Chondrocyte (in vitro differentiated cells): Measurements from ENCODE around the gene RTL10. TPM values are rescaled to one million over a fixed set of nuclear protein-coding genes. Genes with fewer than 3 reads are reported as not detected.

ENCODE experiments used
- DNase-seq: peaks from one replicate; pipeline ENCODE4 v3.0.0; 2021; ENCODE audit warnings: mixed read lengths, low spot score
- H3K27ac Mint-ChIP-seq: one replicate; pipeline ENCODE4 v1.8.0; 2021; ENCODE audit warnings: mild to moderate bottlenecking, moderate library complexity, mixed read lengths; ENCODE audit not compliant: unreplicated experiment
- H3K27me3 Mint-ChIP-seq: 2 replicates; pipeline ENCODE4 v1.8.0; 2021; ENCODE audit warnings: low read depth, mixed read lengths
- H3K36me3 Mint-ChIP-seq: 2 replicates; pipeline ENCODE4 v1.8.0; 2021; ENCODE audit warnings: low read depth, mixed read lengths
- H3K4me1 Mint-ChIP-seq: 2 replicates; pipeline ENCODE4 v1.8.0; 2021; ENCODE audit warnings: low read depth, mild to moderate bottlenecking, mixed read lengths
- H3K4me3 Mint-ChIP-seq: one replicate; pipeline ENCODE4 v1.8.0; 2021; ENCODE audit warnings: mild to moderate bottlenecking, moderate library complexity, mixed read lengths; ENCODE audit not compliant: unreplicated experiment
- H3K9me3 Mint-ChIP-seq: 2 replicates; pipeline ENCODE4 v1.8.0; 2021; ENCODE audit warnings: low read depth, mixed read lengths
- CTCF ChIP-seq: fragments of 200-600 bp; sonication (generic); IDR thresholded peaks from 2 replicates; pipeline ENCODE4 v1.5.0; 2021; ENCODE audit warnings: antibody characterized with exemption, mild to moderate bottlenecking, moderate library complexity
- total RNA-seq: library from RNA; stranded (reverse); gene quantifications from 3 replicates; pipeline ENCODE4 v1.2.1, GENCODE V29; 2021

The RTL10 gene
- total RNA-seq, 1 donor from 2014 or later, result 15.6 TPM

GRCh38 chr22:19818324-19819207 lies 36.1 kb downstream of the RTL10 start:
- no peak for DNase-seq
- no peak for TF ChIP-seq CTCF
- H3K36me3 Mint-ChIP-seq, result no peaks in the 10 kb centered on the region

GRCh38 chr22:19816372-19817119 lies 38.1 kb downstream of the RTL10 start:
- Mint-ChIP-seq H3K27me3 (no peaks in the 10 kb centered on the region), H3K27ac (no peak overlapping the region), H3K4me3 (no peak overlapping the region), H3K4me1 (no peaks in the 10 kb centered on the region), H3K9me3 (no peaks in the 10 kb centered on the region), H3K36me3 (no peaks in the 10 kb centered on the region)
- no peak for TF ChIP-seq CTCF
- peak; percentile 61 for DNase-seq

More at GRCh38 chr22:19818324-19819207, 36.1 kb downstream of the RTL10 start:
- Mint-ChIP-seq H3K27me3 (no peaks in the 10 kb centered on the region), H3K27ac (no peak overlapping the region), H3K9me3 (no peaks in the 10 kb centered on the region), H3K4me3 (no peak overlapping the region), H3K4me1 (no peaks in the 10 kb centered on the region)

DNA sequence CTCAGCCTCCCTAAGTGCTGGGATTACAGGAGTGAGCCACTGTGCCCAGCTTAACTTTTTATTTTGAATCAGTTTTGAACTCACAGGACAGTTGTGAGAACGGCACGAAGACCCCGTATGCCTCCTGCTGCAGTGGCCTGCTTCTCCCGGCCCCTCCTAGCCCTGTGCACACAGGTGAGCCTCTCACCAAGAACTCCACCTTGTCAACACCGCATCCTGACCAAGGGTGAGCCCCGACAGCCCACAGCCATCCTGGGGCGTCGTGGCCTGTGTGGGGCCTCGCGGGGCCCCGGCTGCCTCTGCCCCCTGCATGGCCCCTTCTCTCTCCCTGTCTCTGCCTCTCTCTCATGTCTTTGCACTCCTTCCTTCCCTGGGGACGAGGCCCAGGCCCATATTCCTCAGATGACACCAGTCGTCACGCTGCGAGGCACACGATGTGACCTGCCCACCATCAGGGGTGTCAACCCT lies 38.8 kb downstream of the RTL10 start:
- DNase-seq, result no peak
- Mint-ChIP-seq H3K36me3 (no peaks in the 10 kb centered on the region), H3K4me3 (no peak overlapping the region), H3K4me1 (peaks cover 7% of the 10 kb centered on the region), H3K27me3 (no peaks in the 10 kb centered on the region), H3K9me3 (no peaks in the 10 kb centered on the region), H3K27ac (no peak overlapping the region)
- TF ChIP-seq CTCF, result no peak

DNA sequence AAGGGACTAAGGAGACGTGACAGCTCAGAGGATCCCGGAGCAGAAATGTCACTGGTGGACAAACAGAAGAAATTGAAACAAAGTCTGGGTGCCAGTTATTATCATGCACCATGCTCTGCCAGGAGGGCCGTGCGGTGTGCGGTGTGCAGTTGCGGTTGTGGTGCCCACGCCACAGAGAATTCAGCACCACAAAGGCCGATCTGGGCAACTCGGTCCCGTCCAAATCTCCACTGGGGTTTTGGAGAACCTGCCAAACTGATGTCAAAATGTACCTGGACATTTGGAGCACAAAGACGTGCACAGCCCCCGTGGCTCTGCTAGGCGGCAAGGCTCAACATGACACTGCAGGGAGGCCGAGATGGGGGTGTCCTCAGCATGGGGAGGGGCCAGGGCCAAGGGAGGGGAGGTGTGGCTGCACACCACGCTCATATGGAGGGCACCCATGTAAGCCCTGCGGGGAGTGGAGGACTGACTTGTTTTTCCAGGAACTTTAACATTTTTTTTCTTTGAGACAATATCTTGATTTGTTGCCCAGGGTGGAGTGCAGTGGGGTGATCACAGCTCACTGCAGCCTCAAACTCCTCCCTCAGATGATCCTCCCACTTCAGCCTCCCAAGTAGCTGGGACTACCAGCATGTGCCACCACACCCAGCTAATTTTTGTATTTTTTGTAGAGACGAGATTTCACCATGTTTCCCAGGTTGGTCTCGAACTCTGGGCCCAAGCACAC lies 39.4 kb downstream of the RTL10 start:
- no peaks in the 10 kb centered on the region for H3K36me3 Mint-ChIP-seq
- H3K9me3 Mint-ChIP-seq, result no peaks in the 10 kb centered on the region
- H3K27me3 Mint-ChIP-seq, result no peaks in the 10 kb centered on the region
- DNase-seq, result no peak
- peaks cover 11% of the 10 kb centered on the region for H3K4me1 Mint-ChIP-seq
- no peak overlapping the region for H3K27ac Mint-ChIP-seq
- TF ChIP-seq CTCF, result no peak
- H3K4me3 Mint-ChIP-seq, result no peak overlapping the region

DNA sequence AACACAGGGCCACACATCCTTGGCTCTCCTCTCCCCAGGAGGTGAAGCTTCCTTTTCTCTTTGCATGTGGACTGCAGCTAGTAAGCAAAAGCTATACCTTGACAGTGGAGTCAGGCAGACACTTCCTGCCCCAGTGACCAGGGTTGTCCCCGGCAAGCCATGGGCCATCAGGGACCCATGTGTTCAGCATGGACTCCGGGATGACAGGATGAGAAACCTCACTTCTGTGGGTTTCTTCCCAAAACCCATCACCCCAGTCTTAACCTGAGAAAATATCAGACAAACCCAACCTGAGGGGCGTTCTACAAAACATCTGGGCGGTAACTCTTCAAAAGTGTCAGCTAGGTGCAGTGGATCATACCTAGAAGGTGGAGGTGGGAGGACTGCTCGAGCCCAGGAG lies 40.2 kb downstream of the RTL10 start:
- DNase-seq, result no peak
- no peak overlapping the region for H3K27ac Mint-ChIP-seq
- no peak for TF ChIP-seq CTCF
- no peak overlapping the region for H3K4me3 Mint-ChIP-seq
- no peaks in the 10 kb centered on the region for H3K36me3 Mint-ChIP-seq
- no peaks in the 10 kb centered on the region for H3K27me3 Mint-ChIP-seq
- H3K4me1 Mint-ChIP-seq, result peaks cover 11% of the 10 kb centered on the region
- no peaks in the 10 kb centered on the region for H3K9me3 Mint-ChIP-seq
